Mucosa of rectum (tissue), 2 donors: ENCODE measurements around the gene TTI1.

Source experiments
- H3K27ac ChIP-seq, 2 donors: one replicate each; pipeline ENCODE4 v1.7.0; 2013; ENCODE audit warnings: inconsistent platforms in 2 of 2, low read depth in 2 of 2, low read length in 2 of 2
- H3K27me3 ChIP-seq, 2 donors: one replicate each; pipeline ENCODE4 v1.7.0; 2013; ENCODE audit warnings: low read length in 2 of 2; ENCODE audit not compliant: control insufficient read depth in 2 of 2, insufficient read depth in 2 of 2
- H3K36me3 ChIP-seq, 2 donors: one replicate each; pipeline ENCODE4 v1.7.0; 2013; ENCODE audit warnings: low read length in 2 of 2; ENCODE audit not compliant: control insufficient read depth in 2 of 2, insufficient read depth in 2 of 2
- H3K4me1 ChIP-seq, 2 donors: one replicate each; pipeline ENCODE4 v1.7.0; 2013; ENCODE audit warnings: low read length in 2 of 2, mild to moderate bottlenecking in 1 of 2; ENCODE audit not compliant: control insufficient read depth in 2 of 2, insufficient read depth in 2 of 2
- H3K4me3 ChIP-seq, 2 donors: one replicate each; pipeline ENCODE4 v1.7.0; 2013; ENCODE audit warnings: low read length in 2 of 2
- H3K9ac ChIP-seq, 2 donors: one replicate each; pipeline ENCODE4 v1.7.0; 2013; ENCODE audit warnings: low read length in 2 of 2, low read depth in 1 of 2, mild to moderate bottlenecking in 1 of 2
- H3K9me3 ChIP-seq, 2 donors: one replicate each; pipeline ENCODE4 v1.7.0; 2013; ENCODE audit warnings: low read length in 2 of 2; ENCODE audit not compliant: control insufficient read depth in 2 of 2
- donor health status: healthy.
- donor health status: Normal muscosa, but diverticular disease.

TTI1 gene

GRCh38 chr20:37943033-37943432, 90.2 kb downstream of the TTI1 start:
- Histone ChIP-seq H3K36me3 (no peaks in the 10 kb centered on the region), H3K27me3 (peaks cover 0 to 3% of the 10 kb centered on the region in 2 donors), H3K9me3 (peaks cover 0 to 3% of the 10 kb centered on the region in 2 donors), H3K4me1 (no peaks in the 10 kb centered on the region), H3K9ac (no peak overlapping the region), H3K27ac (no peak overlapping the region), H3K4me3 (no peak overlapping the region)

DNA sequence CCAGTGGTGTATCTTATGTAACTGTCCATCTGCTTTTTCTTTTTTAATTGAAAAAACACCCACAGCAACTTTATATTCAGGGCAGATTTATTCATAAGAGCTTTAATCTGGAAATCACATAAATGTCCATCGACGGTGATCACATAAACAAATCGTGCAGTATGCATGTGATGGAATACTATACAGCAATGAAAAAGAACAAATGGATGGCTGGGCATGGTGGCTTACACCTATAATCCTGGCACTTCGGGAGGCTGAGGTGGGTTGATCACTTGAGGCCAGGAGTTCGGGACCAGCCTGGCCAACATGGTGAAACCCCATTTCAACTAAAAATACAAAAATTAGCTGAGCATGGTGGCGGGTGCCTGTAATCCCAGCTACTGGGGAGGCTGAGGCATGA, 91.3 kb downstream of the TTI1 start:
- Histone ChIP-seq H3K4me3 (no peak overlapping the region), H3K9me3 (no peaks in the 10 kb centered on the region), H3K27me3 (peaks cover 0 to 3% of the 10 kb centered on the region in 2 donors), H3K36me3 (no peaks in the 10 kb centered on the region), H3K27ac (no peak overlapping the region), H3K9ac (no peak overlapping the region), H3K4me1 (no peaks in the 10 kb centered on the region)

GRCh38 chr20:37941332-37941731, 91.9 kb downstream of the TTI1 start:
- H3K9me3 ChIP-seq, result no peaks in the 10 kb centered on the region
- no peaks in the 10 kb centered on the region for H3K36me3 ChIP-seq
- no peaks in the 10 kb centered on the region for H3K4me1 ChIP-seq
- H3K4me3 ChIP-seq, result no peak overlapping the region
- H3K9ac ChIP-seq, result no peak overlapping the region
- H3K27ac ChIP-seq, result no peak overlapping the region
- no peaks in the 10 kb centered on the region for H3K27me3 ChIP-seq

DNA sequence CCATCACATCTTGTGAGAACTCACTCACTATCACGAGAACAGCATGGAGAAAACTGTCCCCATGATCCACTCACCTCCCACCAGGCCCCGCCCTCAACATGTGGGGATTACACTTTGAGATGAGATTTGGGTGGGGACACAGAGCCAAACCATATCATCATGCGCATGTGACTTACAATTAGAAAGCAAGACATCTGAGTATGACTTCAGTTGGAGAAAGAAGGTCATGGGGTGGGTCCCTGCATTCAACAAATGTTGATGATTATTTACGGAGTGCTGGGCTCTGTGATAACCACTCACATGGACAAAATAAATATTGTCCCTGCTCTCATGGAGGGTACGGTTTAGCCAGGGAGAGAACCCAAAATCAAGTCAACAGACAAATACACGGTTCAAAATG, 92.4 kb downstream of the TTI1 start:
- Histone ChIP-seq H3K36me3 (no peaks in the 10 kb centered on the region), H3K9ac (no peak overlapping the region), H3K9me3 (no peaks in the 10 kb centered on the region), H3K4me1 (no peaks in the 10 kb centered on the region), H3K4me3 (no peak overlapping the region), H3K27ac (no peak overlapping the region), H3K27me3 (no peaks in the 10 kb centered on the region)

DNA sequence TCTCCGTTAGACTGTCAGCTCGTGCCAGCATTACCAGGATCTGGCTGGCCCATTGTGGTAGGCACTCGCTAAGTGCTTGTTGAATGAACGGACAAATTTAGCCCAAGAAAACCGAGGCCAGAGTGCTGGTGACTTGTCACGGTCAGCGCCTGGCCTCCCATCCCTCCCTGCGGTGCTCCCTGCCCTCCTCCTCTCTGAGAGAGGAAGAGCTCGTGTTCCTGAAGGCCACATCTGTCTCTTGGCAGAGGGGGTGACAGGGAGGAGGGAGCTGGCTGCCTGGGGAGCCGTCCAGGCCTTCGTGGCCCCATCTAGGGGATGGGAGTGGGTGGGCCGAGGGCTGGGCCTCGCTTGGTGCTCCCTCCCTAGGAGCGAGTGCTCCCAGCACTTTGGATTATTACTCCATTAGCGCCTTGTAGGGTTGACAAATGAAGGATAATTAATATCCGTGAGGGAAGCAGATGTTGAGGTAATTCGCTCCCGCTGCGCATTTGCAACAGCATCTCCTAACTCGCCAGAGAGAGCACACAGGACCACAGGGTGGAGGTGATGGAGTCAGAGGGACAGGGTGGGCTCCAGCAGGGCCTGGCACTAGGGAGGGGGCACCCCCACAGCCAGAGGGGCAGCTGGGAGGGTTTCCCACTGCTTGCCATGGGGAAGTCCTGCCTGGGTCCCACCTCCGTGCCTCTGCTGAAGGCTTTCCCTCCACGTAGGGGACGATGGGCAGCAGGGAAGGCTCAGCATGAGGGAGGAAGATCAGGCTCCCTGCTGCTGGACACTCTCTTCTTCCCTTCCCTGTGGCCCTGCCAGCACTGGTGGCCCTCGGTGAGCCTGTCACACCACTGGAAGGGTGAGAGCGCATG, 93.3 kb downstream of the TTI1 start:
- Histone ChIP-seq H3K4me3 (no peak overlapping the region), H3K36me3 (no peaks in the 10 kb centered on the region), H3K27me3 (no peaks in the 10 kb centered on the region), H3K9ac (no peak overlapping the region), H3K4me1 (no peaks in the 10 kb centered on the region), H3K27ac (no peak overlapping the region), H3K9me3 (no peaks in the 10 kb centered on the region)

GRCh38 chr20:37938954-37939353, 94.3 kb downstream of the TTI1 start:
- Histone ChIP-seq H3K4me1 (no peaks in the 10 kb centered on the region), H3K27me3 (no peaks in the 10 kb centered on the region), H3K9ac (no peak overlapping the region), H3K36me3 (no peaks in the 10 kb centered on the region), H3K4me3 (no peak overlapping the region), H3K9me3 (no peaks in the 10 kb centered on the region), H3K27ac (no peak overlapping the region)

DNA sequence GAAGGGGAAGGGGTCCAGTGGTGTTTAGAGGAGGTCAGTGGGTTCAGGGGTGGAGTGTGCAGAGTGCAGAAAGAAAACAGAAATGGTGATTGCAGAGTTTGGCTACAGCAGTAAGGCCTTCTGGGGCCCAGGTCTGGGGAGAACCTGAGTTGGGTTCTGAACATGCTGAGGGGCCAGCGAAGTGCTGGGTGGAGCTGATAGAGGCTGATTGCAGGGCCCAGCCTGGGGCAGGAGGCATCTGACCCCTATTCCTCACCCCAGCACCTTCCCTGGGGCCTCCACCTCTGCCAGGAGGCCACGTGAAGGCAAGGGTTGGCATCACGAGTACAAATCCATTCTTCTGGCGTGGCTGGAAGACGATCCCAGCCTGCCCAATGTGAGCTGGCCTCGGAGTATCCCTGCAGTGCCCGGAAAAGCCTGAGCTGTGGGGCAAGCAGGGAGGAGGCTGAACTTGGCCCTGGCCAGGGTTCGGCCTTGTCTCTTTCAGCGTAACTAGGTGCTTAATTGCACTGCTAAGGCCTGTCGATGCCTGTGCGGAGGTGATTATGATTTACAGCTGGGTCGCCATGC, 95.0 kb downstream of the TTI1 start:
- Histone ChIP-seq H3K9me3 (no peaks in the 10 kb centered on the region), H3K9ac (no peak overlapping the region), H3K36me3 (no peaks in the 10 kb centered on the region), H3K4me3 (no peak overlapping the region), H3K4me1 (no peaks in the 10 kb centered on the region), H3K27ac (no peak overlapping the region), H3K27me3 (no peaks in the 10 kb centered on the region)

- Histone ChIP-seq H3K9me3 (no peaks in the 10 kb centered on the region), H3K9ac (no peak overlapping the region), H3K4me3 (no peak overlapping the region), H3K36me3 (no peaks in the 10 kb centered on the region), H3K27me3 (no peaks in the 10 kb centered on the region), H3K27ac (no peak overlapping the region), H3K4me1 (no peaks in the 10 kb centered on the region)
These were observed 95.6 kb downstream of the TTI1 start for GRCh38 chr20:37937686-37938085.

DNA sequence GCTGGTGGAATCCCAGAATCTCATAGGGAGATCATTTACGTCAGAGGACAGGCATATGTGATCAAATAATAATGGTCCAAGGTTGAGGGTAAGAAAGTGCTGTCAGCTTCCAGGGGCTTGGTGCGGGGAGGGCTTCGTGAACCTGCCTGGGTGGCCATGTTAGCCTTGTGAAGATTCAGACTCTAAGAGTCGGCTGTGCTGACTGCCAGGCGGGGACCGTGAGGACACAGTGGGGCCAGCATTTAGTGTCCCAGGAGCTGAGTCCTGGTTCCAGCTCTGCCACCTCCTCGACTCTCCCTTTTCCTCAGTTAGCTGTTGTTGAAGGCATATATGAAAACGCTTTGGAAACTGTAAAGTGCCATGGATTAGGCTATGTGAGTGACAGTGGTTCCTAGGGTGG, 96.8 kb downstream of the TTI1 start:
- no peak overlapping the region for H3K9ac ChIP-seq
- H3K4me1 ChIP-seq, result no peaks in the 10 kb centered on the region
- no peaks in the 10 kb centered on the region for H3K27me3 ChIP-seq
- no peak overlapping the region for H3K27ac ChIP-seq
- H3K9me3 ChIP-seq, result no peaks in the 10 kb centered on the region
- no peak overlapping the region for H3K4me3 ChIP-seq
- no peaks in the 10 kb centered on the region for H3K36me3 ChIP-seq

DNA sequence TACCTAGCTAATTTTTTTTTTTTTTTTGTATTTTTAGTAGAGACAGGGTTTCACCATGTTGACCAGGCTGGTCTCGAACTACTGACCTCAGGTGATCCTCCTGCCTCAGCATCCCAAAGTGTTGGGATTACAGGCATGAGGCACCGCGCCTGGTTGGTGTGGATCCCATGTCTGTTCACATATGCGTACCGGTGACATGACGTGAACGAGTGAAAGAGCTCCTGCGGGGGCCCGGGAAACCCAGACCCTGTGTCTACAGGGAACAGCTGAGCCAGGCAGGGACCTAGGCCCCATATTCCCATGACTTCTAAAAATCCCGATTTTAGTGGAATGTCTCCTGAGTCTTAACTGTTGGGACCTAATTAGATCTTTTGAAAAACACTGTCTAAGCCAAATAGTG, 97.2 kb downstream of the TTI1 start:
- H3K4me3 ChIP-seq, result no peak overlapping the region
- no peaks in the 10 kb centered on the region for H3K4me1 ChIP-seq
- H3K27me3 ChIP-seq, result no peaks in the 10 kb centered on the region
- no peaks in the 10 kb centered on the region for H3K36me3 ChIP-seq
- H3K27ac ChIP-seq, result no peak overlapping the region
- H3K9ac ChIP-seq, result no peak overlapping the region
- H3K9me3 ChIP-seq, result no peaks in the 10 kb centered on the region
